Measurements from ENCODE around the gene DNM3.

DNA sequence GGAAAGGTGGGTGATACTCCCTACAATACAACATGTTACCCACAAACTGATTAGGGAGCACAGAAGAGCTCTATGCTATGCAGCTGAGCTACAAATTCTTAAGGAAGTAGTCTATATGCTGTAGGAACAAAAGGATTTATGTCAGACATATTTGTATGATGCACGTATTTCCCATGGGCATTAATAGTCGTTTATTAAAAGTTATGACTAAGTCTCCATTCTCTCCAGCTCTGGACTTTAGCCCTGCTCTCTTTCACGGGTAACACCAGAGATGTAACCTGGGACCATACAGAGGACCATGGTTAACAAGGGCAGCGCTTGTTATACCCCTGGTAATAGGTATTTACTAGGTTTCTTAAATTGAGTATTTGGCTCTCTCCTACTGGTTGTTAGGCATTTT lies 411.0 kb downstream of the DNM3 start:
- TF ChIP-seq, protein P1, sequence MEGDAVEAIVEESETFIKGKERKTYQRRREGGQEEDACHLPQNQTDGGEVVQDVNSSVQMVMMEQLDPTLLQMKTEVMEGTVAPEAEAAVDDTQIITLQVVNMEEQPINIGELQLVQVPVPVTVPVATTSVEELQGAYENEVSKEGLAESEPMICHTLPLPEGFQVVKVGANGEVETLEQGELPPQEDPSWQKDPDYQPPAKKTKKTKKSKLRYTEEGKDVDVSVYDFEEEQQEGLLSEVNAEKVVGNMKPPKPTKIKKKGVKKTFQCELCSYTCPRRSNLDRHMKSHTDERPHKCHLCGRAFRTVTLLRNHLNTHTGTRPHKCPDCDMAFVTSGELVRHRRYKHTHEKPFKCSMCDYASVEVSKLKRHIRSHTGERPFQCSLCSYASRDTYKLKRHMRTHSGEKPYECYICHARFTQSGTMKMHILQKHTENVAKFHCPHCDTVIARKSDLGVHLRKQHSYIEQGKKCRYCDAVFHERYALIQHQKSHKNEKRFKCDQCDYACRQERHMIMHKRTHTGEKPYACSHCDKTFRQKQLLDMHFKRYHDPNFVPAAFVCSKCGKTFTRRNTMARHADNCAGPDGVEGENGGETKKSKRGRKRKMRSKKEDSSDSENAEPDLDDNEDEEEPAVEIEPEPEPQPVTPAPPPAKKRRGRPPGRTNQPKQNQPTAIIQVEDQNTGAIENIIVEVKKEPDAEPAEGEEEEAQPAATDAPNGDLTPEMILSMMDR (IDR thresholded peaks at IDR 0.05), result no peak
- no peak for TF ChIP-seq POLR2A (IDR thresholded peaks at IDR 0.05)
